Activated CD4-positive, alpha-beta T cell treated with anti-CD3 and anti-CD28 coated beads for 4 hours (primary cell): Measurements from ENCODE around the gene DIRAS1.

Source experiments
- DNase-seq, 2 donors: peaks; one replicate each; pipeline ENCODE4 v3.0.0-alpha.2; 2020

DIRAS1 gene

GRCh38 chr19:2720777-2721569 is at the start of gene DIRAS1:
TSS of gene DIRAS1 (minus strand) at chr19:2721372. CDS start at chr19:2717806, 3,566 bp downstream.
- DNase-seq: no peak

- no peak for DNase-seq
Measured at GRCh38 chr19:2770055-2771013, 49.2 kb upstream of the DIRAS1 start.

- DNase-seq: no peak
Measured at GRCh38 chr19:2769218-2769617, 48.0 kb upstream of the DIRAS1 start.

GRCh38 chr19:2768365-2769132 is 47.4 kb upstream of the DIRAS1 start:
- DNase-seq: no peak

GRCh38 chr19:2767688-2768087 is 46.5 kb upstream of the DIRAS1 start:
- no peak for DNase-seq

GRCh38 chr19:2766594-2767372 is 45.6 kb upstream of the DIRAS1 start:
- DNase-seq: no peak

GRCh38 chr19:2765376-2765775 is 44.2 kb upstream of the DIRAS1 start:
- DNase-seq: no peak

GRCh38 chr19:2764945-2765344 is 43.8 kb upstream of the DIRAS1 start:
- no peak for DNase-seq

- DNase-seq: no peak
Measured at GRCh38 chr19:2763687-2764086, 42.5 kb upstream of the DIRAS1 start.

- no peak for DNase-seq
Measured at GRCh38 chr19:2762783-2763496, 41.8 kb upstream of the DIRAS1 start.

GRCh38 chr19:2761876-2762782 is 41.0 kb upstream of the DIRAS1 start:
- DNase-seq: no peak

- no peak for DNase-seq
Measured at GRCh38 chr19:2761309-2761677, 40.1 kb upstream of the DIRAS1 start.

- DNase-seq: no peak
Measured at GRCh38 chr19:2759965-2760364, 38.8 kb upstream of the DIRAS1 start.

GRCh38 chr19:2759362-2759761 is 38.2 kb upstream of the DIRAS1 start:
- no peak for DNase-seq

GRCh38 chr19:2758601-2759313 is 37.6 kb upstream of the DIRAS1 start:
- no peak for DNase-seq

- DNase-seq: no peak
Measured at GRCh38 chr19:2756921-2757881, 36.0 kb upstream of the DIRAS1 start.

GRCh38 chr19:2756477-2756876 is 35.3 kb upstream of the DIRAS1 start:
- DNase-seq: no peak

GRCh38 chr19:2755811-2756210 is 34.6 kb upstream of the DIRAS1 start:
- no peak for DNase-seq

GRCh38 chr19:2755448-2755705 is 34.2 kb upstream of the DIRAS1 start:
- DNase-seq: no peak
